Mammary epithelial cell (primary cell): ENCODE measurements around the gene TLE3.

Experiments used
- EZH2 ChIP-seq: IDR thresholded peaks from 2 replicates; pipeline ENCODE4 v1.6.1; 2012; ENCODE audit warnings: low read length, inconsistent platforms, borderline replicate concordance
- TF ChIP-seq, protein P1 (sequence below), 2 donors: IDR thresholded peaks in 1 of 2; conservative IDR thresholded peaks in 1 of 2; 2 replicates each; pipeline ENCODE4 v1.5.1; 2011 to 2012; ENCODE audit warnings: inconsistent platforms in 2 of 2, low read length in 2 of 2, mild to moderate bottlenecking in 2 of 2, control low read depth in 1 of 2, low read depth in 1 of 2; ENCODE audit not compliant: insufficient read depth in 1 of 2; ENCODE audit errors: extremely low read depth in 1 of 2

DNA sequence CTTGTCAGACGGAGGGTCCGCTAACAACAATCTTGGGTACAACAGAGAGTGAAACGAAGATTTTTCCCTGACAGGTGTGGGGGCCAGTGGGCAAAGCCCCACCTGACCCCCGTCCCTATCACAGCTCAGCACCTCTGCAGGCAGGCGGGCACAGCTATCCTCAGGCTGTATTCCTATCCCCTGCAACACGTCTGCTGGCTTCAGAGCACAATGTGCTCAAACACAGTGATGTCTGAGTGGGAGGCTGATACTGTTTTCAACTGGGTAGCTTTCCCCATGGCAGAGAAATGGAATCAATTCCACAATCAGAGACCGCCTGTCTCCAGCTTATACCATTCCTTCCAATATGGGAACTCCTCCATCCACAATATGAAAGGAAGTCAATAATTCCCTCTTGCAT lies 28.0 kb downstream of the TLE3 start:
- TF ChIP-seq, protein P1, sequence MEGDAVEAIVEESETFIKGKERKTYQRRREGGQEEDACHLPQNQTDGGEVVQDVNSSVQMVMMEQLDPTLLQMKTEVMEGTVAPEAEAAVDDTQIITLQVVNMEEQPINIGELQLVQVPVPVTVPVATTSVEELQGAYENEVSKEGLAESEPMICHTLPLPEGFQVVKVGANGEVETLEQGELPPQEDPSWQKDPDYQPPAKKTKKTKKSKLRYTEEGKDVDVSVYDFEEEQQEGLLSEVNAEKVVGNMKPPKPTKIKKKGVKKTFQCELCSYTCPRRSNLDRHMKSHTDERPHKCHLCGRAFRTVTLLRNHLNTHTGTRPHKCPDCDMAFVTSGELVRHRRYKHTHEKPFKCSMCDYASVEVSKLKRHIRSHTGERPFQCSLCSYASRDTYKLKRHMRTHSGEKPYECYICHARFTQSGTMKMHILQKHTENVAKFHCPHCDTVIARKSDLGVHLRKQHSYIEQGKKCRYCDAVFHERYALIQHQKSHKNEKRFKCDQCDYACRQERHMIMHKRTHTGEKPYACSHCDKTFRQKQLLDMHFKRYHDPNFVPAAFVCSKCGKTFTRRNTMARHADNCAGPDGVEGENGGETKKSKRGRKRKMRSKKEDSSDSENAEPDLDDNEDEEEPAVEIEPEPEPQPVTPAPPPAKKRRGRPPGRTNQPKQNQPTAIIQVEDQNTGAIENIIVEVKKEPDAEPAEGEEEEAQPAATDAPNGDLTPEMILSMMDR (conservative IDR thresholded peaks at IDR 0.05 in 1 of 2, IDR thresholded peaks at IDR 0.05 in 1 of 2; ENCODE audit: extremely low read depth in 1 of 2, insufficient read depth in 1 of 2, low read depth in 1 of 2, low read length in 2 of 2), result no peak
- TF ChIP-seq EZH2, result no peak
